Upper lobe of left lung (tissue), 6 donors: ENCODE measurements around the gene ABR. TPM values are rescaled to one million over a fixed set of nuclear protein-coding genes. Genes with fewer than 3 reads are reported as not detected.

ENCODE experiments used
- ATAC-seq, 2 donors: fragments of 200-7000 bp; cut with Tn5 transposase; one replicate each; pipeline ENCODE4 v1.9.1; 2022; ENCODE audit warnings: mild to moderate bottlenecking in 2 of 2, moderate library complexity in 2 of 2; ENCODE audit not compliant: low FRiP score in 2 of 2
- DNase-seq, 2 donors: peaks; one replicate each; pipeline ENCODE4 v3.0.0-alpha.2; 2019 to 2020
- H3K27ac ChIP-seq, 4 donors: fragments of 200-600 bp; sonication (generic); one replicate each; pipeline ENCODE4 v1.5.1; 2016 to 2019
- H3K27me3 ChIP-seq, 4 donors: fragments of 200-600 bp; sonication (generic); one replicate each; pipeline ENCODE4 v1.5.1; 2017 to 2019
- H3K36me3 ChIP-seq, 4 donors: fragments of 200-600 bp; sonication (generic); one replicate each; pipeline ENCODE4 v1.5.1; 2016 to 2019
- H3K4me1 ChIP-seq, 4 donors: fragments of 200-600 bp; sonication (generic); one replicate each; pipeline ENCODE4 v1.5.1; 2018 to 2019
- H3K4me3 ChIP-seq, 4 donors: fragments of 200-600 bp; sonication (generic); one replicate each; pipeline ENCODE4 v1.5.1; 2017 to 2019; ENCODE audit warnings: mild to moderate bottlenecking in 2 of 4, moderate library complexity in 1 of 4
- H3K9me3 ChIP-seq, 4 donors: fragments of 200-600 bp; sonication (generic); one replicate each; pipeline ENCODE4 v1.5.1; 2018 to 2019
- CTCF ChIP-seq, 6 experiments: fragments of 450-650 bp in 4 of 6; fragments of 200-600 bp in 2 of 6; sonication (generic) in 2 of 6; IDR thresholded peaks; one replicate each; pipeline ENCODE4 v1.5.1; 2016 to 2019; ENCODE audit warnings: antibody characterized with exemption in 6 of 6
- EP300 ChIP-seq, 4 donors: sonication (generic); formaldehyde crosslinking; IDR thresholded peaks; one replicate each; pipeline ENCODE4 v1.5.1; 2017; ENCODE audit warnings: antibody characterized with exemption in 4 of 4, control low read depth in 2 of 4
- POLR2A ChIP-seq, 4 donors: fragments of 450-650 bp; IDR thresholded peaks; one replicate each; pipeline ENCODE4 v1.5.1; 2016 to 2017; ENCODE audit warnings: antibody characterized with exemption in 4 of 4, mild to moderate bottlenecking in 2 of 4
- POLR2AphosphoS5 ChIP-seq, 2 donors: sonication (generic); formaldehyde crosslinking; IDR thresholded peaks; one replicate each; pipeline ENCODE4 v1.5.1; 2017; ENCODE audit warnings: antibody characterized with exemption in 2 of 2
- WGBS, 2 donors: methylation state at CpG; one replicate each; pipeline ENCODE4 v1.1.5; 2017 to 2018; 5-methylcytosine and 5-hydroxymethylcytosine counted together
- total RNA-seq, 6 donors: library from RNA; depleted of rRNA in 4 of 6; stranded (reverse); fragments of >200 nt in 4 of 6; gene quantifications; one replicate each; pipeline versions ENCODE4 v1.1.0 to v1.2.1, GENCODE V29; 2016 to 2021
- donor health status: DM: no; HTN: no; CAD: no; lungs with moderate emphysema.
- donor health status: DM: no; HTN: yes; CAD: no; lungs with severe emphysema.

ABR gene
- total RNA-seq, 6 donors from 2014 or later = 117 to 645 (median 206) TPM

GRCh38 chr17:965311-965989, 214.3 kb downstream of the ABR start:
- no peak overlapping the region for H3K4me3 ChIP-seq
- no peak for ATAC-seq
- no peaks in the 10 kb centered on the region for H3K36me3 ChIP-seq
- TF ChIP-seq POLR2AphosphoS5 (IDR thresholded peaks at IDR 0.05) (no peak), EP300 (IDR thresholded peaks at IDR 0.05) (no peak), CTCF (IDR thresholded peaks at IDR 0.05) (no peak), POLR2A (IDR thresholded peaks at IDR 0.05) (no peak)
- 75 to 80% methylated on average over 12 of the region's 12 CpGs for whole genome bisulfite sequencing, 2 donors
- no peaks in the 10 kb centered on the region for H3K27me3 ChIP-seq
- H3K4me1 ChIP-seq = peaks cover 0 to 12% (median 2%) of the 10 kb centered on the region in 4 donors
- no peak for DNase-seq
- H3K27ac ChIP-seq = no peak overlapping the region
- H3K9me3 ChIP-seq = no peaks in the 10 kb centered on the region

- no peak for TF ChIP-seq POLR2AphosphoS5 (IDR thresholded peaks at IDR 0.05)
- no peak for TF ChIP-seq POLR2A (IDR thresholded peaks at IDR 0.05)
- no peak for TF ChIP-seq CTCF (IDR thresholded peaks at IDR 0.05)
- no peak for TF ChIP-seq EP300 (IDR thresholded peaks at IDR 0.05)
- Histone ChIP-seq H3K4me3 (no peak overlapping the region), H3K9me3 (no peaks in the 10 kb centered on the region), H3K4me1 (peaks cover 0 to 9% (median 2%) of the 10 kb centered on the region in 4 donors), H3K36me3 (no peaks in the 10 kb centered on the region), H3K27ac (no peak overlapping the region), H3K27me3 (no peaks in the 10 kb centered on the region)
- ATAC-seq = no peak
- no peak for DNase-seq
- WGBS, 2 donors = 63 to 64% methylated on average over 14 of the region's 14 CpGs
Measured at GRCh38 chr17:964876-965275, 214.9 kb downstream of the ABR start.

GRCh38 chr17:962670-963069, 217.1 kb downstream of the ABR start:
- Histone ChIP-seq H3K27me3 (no peaks in the 10 kb centered on the region), H3K4me1 (no peaks in the 10 kb centered on the region), H3K4me3 (no peak overlapping the region), H3K9me3 (no peaks in the 10 kb centered on the region), H3K36me3 (no peaks in the 10 kb centered on the region), H3K27ac (no peak overlapping the region)
- DNase-seq (no peak), ATAC-seq (no peak)
- WGBS, 2 donors = 82 to 85% methylated on average over 11 of the region's 11 CpGs
- TF ChIP-seq POLR2AphosphoS5 (IDR thresholded peaks at IDR 0.05) (no peak), POLR2A (IDR thresholded peaks at IDR 0.05) (no peak), CTCF (IDR thresholded peaks at IDR 0.05) (no peak), EP300 (IDR thresholded peaks at IDR 0.05) (no peak)

GRCh38 chr17:962166-962565, 217.6 kb downstream of the ABR start:
- H3K27me3 ChIP-seq = no peaks in the 10 kb centered on the region
- H3K4me3 ChIP-seq = no peak overlapping the region
- 79 to 89% methylated on average over 8 of the region's 8 CpGs for WGBS, 2 donors
- no peaks in the 10 kb centered on the region for H3K4me1 ChIP-seq
- ATAC-seq (no peak), DNase-seq (no peak)
- H3K9me3 ChIP-seq = no peaks in the 10 kb centered on the region
- H3K36me3 ChIP-seq = no peaks in the 10 kb centered on the region
- no peak overlapping the region for H3K27ac ChIP-seq
- TF ChIP-seq CTCF (IDR thresholded peaks at IDR 0.05) (no peak), POLR2AphosphoS5 (IDR thresholded peaks at IDR 0.05) (no peak), POLR2A (IDR thresholded peaks at IDR 0.05) (no peak), EP300 (IDR thresholded peaks at IDR 0.05) (no peak)
